ENCODE measurements around the gene DEFB124. TPM values are rescaled to one million over a fixed set of nuclear protein-coding genes. Genes with fewer than 3 reads are reported as not detected.

The DEFB124 gene
- total RNA-seq, 1 experiment from 2014 or later, result not detected

DNA sequence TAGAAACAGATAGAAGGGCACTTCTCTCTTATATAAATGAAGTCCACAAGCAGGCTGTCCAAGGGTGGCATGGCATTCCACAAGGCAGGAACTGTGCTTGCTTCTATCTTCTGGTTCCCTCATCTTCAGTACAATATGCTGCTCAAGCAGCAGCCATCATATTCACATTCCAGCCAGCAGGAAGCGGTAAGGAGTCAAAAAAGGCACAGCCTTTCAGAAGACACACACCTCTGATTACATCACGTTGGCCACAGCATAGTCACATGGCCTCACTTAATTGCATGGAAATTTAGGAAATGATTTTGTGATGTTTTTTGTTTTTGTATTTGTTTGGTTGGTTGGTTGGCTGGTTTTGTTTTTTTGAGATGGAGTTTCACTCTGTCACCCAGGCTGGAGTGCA, 19.2 kb upstream of the DEFB124 start (continued):
- TF ChIP-seq ETV6 (CRISPR knock-in tag; IDR thresholded peaks at IDR 0.05) (no peak), ZNF232 (CRISPR knock-in tag; IDR thresholded peaks at IDR 0.05) (no peak), TCF7 (CRISPR knock-in tag; IDR thresholded peaks at IDR 0.05; ENCODE audit: low read depth) (no peak), TEAD1 (CRISPR knock-in tag; IDR thresholded peaks at IDR 0.05) (peak; percentile 94; the same call in 1 of the 2 replicates), KAT7 (CRISPR knock-in tag; IDR thresholded peaks at IDR 0.05; ENCODE audit: borderline replicate concordance) (no peak), FOXK1 (CRISPR knock-in tag; IDR thresholded peaks at IDR 0.05) (no peak)
- TF ChIP-seq, protein P1, sequence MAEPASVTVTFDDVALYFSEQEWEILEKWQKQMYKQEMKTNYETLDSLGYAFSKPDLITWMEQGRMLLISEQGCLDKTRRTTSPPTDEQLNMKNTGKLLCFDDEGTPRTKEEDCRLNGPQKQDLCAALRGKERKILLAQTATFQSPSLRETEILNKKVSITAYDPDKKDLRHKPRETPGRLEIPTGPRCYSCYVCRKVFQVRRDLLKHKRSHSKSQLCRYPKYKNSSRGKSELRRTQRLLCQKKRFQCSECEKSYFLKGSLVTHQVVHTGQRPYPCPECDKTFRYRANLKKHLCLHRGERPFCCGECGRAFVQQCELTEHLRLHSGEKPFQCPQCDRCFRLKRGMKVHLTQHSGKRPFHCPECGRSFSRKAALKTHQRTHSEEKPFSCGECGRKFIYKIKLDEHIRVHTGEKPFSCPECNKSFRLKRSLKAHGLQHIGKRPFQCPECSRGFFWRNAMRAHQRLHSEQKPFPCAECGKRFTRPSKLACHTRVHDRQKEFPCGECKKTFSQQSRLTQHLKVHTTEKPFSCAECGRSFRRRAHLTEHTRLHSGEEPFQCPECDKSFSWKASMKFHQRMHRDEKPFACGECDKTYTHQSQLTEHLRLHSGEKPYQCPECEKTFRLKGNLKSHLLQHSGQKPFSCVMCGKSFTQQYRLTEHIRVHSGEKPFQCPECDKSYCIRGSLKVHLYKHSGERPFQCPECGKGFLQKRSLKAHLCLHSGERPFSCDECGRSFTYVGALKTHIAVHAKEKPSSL (CRISPR knock-in tag; conservative IDR thresholded peaks at IDR 0.05), result no peak
- TF ChIP-seq, protein P2, sequence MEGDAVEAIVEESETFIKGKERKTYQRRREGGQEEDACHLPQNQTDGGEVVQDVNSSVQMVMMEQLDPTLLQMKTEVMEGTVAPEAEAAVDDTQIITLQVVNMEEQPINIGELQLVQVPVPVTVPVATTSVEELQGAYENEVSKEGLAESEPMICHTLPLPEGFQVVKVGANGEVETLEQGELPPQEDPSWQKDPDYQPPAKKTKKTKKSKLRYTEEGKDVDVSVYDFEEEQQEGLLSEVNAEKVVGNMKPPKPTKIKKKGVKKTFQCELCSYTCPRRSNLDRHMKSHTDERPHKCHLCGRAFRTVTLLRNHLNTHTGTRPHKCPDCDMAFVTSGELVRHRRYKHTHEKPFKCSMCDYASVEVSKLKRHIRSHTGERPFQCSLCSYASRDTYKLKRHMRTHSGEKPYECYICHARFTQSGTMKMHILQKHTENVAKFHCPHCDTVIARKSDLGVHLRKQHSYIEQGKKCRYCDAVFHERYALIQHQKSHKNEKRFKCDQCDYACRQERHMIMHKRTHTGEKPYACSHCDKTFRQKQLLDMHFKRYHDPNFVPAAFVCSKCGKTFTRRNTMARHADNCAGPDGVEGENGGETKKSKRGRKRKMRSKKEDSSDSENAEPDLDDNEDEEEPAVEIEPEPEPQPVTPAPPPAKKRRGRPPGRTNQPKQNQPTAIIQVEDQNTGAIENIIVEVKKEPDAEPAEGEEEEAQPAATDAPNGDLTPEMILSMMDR (IDR thresholded peaks at IDR 0.05), result peak; percentile 30; the same call in 1 of the 2 replicates

DNA sequence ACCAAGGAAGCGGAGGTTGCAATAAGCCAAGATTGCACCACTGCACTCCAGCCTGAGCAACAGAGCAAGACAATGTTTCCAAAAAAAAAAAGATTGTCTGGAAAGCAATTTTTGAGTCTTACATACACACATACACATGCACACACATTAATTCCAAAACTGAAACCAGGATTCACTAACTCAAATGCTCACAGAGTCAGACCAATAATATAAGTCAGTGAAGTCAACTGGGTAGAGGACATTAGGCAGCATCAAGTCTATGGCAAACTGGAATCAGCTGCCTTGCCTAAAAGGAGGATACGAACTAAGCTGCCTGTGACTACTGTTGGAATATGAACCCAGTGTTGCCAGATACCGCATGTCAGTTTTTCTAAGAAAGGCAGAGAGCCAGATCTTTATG, 15.8 kb upstream of the DEFB124 start:
- no peak overlapping the region for H3K4me3 Mint-ChIP-seq
- POLR2A ChIA-PET, result no interaction called here
- no peak overlapping the region for H3K27ac Mint-ChIP-seq
- H3K4me1 Mint-ChIP-seq, result no peaks in the 10 kb centered on the region
- CTCF ChIA-PET, result interaction anchor here (0.8 kb wide), 1 partner anchor 12 kb away, joined by 4 read pairs; no protein-coding TSS in a partner anchor
- H3K9me3 Mint-ChIP-seq, result peaks cover 47% of the 10 kb centered on the region
- H3K27me3 Mint-ChIP-seq (ENCODE audit: low read depth), result peaks cover 37% of the 10 kb centered on the region
- no peak for ATAC-seq
- H3K36me3 Mint-ChIP-seq, result peaks cover 10% of the 10 kb centered on the region
- no peak for DNase-seq (ENCODE audit: low spot score)
- no peak for TF ChIP-seq GRHL2 (CRISPR knock-in tag; IDR thresholded peaks at IDR 0.05; ENCODE audit: insufficient replicate concordance, severe bottlenecking)
- TF ChIP-seq NFYB (CRISPR knock-in tag; conservative IDR thresholded peaks at IDR 0.05; ENCODE audit: low read depth), result no peak
- TF ChIP-seq, protein P3, sequence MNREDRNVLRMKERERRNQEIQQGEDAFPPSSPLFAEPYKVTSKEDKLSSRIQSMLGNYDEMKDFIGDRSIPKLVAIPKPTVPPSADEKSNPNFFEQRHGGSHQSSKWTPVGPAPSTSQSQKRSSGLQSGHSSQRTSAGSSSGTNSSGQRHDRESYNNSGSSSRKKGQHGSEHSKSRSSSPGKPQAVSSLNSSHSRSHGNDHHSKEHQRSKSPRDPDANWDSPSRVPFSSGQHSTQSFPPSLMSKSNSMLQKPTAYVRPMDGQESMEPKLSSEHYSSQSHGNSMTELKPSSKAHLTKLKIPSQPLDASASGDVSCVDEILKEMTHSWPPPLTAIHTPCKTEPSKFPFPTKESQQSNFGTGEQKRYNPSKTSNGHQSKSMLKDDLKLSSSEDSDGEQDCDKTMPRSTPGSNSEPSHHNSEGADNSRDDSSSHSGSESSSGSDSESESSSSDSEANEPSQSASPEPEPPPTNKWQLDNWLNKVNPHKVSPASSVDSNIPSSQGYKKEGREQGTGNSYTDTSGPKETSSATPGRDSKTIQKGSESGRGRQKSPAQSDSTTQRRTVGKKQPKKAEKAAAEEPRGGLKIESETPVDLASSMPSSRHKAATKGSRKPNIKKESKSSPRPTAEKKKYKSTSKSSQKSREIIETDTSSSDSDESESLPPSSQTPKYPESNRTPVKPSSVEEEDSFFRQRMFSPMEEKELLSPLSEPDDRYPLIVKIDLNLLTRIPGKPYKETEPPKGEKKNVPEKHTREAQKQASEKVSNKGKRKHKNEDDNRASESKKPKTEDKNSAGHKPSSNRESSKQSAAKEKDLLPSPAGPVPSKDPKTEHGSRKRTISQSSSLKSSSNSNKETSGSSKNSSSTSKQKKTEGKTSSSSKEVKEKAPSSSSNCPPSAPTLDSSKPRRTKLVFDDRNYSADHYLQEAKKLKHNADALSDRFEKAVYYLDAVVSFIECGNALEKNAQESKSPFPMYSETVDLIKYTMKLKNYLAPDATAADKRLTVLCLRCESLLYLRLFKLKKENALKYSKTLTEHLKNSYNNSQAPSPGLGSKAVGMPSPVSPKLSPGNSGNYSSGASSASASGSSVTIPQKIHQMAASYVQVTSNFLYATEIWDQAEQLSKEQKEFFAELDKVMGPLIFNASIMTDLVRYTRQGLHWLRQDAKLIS (CRISPR knock-in tag; IDR thresholded peaks at IDR 0.05; ENCODE audit: borderline replicate concordance), result no peak
- TF ChIP-seq PRRX2 (CRISPR knock-in tag; IDR thresholded peaks at IDR 0.05), result no peak
- no peak for TF ChIP-seq RORB (CRISPR knock-in tag; IDR thresholded peaks at IDR 0.05)
- TF ChIP-seq, protein P4, sequence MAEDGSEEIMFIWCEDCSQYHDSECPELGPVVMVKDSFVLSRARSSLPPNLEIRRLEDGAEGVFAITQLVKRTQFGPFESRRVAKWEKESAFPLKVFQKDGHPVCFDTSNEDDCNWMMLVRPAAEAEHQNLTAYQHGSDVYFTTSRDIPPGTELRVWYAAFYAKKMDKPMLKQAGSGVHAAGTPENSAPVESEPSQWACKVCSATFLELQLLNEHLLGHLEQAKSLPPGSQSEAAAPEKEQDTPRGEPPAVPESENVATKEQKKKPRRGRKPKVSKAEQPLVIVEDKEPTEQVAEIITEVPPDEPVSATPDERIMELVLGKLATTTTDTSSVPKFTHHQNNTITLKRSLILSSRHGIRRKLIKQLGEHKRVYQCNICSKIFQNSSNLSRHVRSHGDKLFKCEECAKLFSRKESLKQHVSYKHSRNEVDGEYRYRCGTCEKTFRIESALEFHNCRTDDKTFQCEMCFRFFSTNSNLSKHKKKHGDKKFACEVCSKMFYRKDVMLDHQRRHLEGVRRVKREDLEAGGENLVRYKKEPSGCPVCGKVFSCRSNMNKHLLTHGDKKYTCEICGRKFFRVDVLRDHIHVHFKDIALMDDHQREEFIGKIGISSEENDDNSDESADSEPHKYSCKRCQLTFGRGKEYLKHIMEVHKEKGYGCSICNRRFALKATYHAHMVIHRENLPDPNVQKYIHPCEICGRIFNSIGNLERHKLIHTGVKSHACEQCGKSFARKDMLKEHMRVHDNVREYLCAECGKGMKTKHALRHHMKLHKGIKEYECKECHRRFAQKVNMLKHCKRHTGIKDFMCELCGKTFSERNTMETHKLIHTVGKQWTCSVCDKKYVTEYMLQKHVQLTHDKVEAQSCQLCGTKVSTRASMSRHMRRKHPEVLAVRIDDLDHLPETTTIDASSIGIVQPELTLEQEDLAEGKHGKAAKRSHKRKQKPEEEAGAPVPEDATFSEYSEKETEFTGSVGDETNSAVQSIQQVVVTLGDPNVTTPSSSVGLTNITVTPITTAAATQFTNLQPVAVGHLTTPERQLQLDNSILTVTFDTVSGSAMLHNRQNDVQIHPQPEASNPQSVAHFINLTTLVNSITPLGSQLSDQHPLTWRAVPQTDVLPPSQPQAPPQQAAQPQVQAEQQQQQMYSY (CRISPR knock-in tag; IDR thresholded peaks at IDR 0.05), result no peak
- TF ChIP-seq ZNF416 (CRISPR knock-in tag; IDR thresholded peaks at IDR 0.05), result no peak
- TF ChIP-seq, protein P5, sequence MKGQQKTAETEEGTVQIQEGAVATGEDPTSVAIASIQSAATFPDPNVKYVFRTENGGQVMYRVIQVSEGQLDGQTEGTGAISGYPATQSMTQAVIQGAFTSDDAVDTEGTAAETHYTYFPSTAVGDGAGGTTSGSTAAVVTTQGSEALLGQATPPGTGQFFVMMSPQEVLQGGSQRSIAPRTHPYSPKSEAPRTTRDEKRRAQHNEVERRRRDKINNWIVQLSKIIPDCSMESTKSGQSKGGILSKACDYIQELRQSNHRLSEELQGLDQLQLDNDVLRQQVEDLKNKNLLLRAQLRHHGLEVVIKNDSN (CRISPR knock-in tag; IDR thresholded peaks at IDR 0.05), result no peak
- TF ChIP-seq ZNF396 (CRISPR knock-in tag; IDR thresholded peaks at IDR 0.05; ENCODE audit: borderline replicate concordance), result no peak
- no peak for TF ChIP-seq ZNF317 (CRISPR knock-in tag; IDR thresholded peaks at IDR 0.05; ENCODE audit: borderline replicate concordance, low read depth)
- TF ChIP-seq SMAD4 (CRISPR knock-in tag; IDR thresholded peaks at IDR 0.05), result no peak
- TF ChIP-seq, protein P6, sequence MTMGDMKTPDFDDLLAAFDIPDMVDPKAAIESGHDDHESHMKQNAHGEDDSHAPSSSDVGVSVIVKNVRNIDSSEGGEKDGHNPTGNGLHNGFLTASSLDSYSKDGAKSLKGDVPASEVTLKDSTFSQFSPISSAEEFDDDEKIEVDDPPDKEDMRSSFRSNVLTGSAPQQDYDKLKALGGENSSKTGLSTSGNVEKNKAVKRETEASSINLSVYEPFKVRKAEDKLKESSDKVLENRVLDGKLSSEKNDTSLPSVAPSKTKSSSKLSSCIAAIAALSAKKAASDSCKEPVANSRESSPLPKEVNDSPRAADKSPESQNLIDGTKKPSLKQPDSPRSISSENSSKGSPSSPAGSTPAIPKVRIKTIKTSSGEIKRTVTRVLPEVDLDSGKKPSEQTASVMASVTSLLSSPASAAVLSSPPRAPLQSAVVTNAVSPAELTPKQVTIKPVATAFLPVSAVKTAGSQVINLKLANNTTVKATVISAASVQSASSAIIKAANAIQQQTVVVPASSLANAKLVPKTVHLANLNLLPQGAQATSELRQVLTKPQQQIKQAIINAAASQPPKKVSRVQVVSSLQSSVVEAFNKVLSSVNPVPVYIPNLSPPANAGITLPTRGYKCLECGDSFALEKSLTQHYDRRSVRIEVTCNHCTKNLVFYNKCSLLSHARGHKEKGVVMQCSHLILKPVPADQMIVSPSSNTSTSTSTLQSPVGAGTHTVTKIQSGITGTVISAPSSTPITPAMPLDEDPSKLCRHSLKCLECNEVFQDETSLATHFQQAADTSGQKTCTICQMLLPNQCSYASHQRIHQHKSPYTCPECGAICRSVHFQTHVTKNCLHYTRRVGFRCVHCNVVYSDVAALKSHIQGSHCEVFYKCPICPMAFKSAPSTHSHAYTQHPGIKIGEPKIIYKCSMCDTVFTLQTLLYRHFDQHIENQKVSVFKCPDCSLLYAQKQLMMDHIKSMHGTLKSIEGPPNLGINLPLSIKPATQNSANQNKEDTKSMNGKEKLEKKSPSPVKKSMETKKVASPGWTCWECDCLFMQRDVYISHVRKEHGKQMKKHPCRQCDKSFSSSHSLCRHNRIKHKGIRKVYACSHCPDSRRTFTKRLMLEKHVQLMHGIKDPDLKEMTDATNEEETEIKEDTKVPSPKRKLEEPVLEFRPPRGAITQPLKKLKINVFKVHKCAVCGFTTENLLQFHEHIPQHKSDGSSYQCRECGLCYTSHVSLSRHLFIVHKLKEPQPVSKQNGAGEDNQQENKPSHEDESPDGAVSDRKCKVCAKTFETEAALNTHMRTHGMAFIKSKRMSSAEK (CRISPR knock-in tag; IDR thresholded peaks at IDR 0.05; ENCODE audit: borderline replicate concordance), result no peak
- TF ChIP-seq ZNF232 (CRISPR knock-in tag; IDR thresholded peaks at IDR 0.05), result no peak

All from WTC11 (cell line).